ENCODE measurements around the gene RIPK3. TPM values are rescaled to one million over a fixed set of nuclear protein-coding genes. Genes with fewer than 3 reads are reported as not detected.

The RIPK3 gene
- total and polyA plus RNA-seq, 2 of the 8 experiments (the other 6 are each of a cell fraction or from before 2014, with no cell fraction given): 0.24 to 0.39 TPM

DNA sequence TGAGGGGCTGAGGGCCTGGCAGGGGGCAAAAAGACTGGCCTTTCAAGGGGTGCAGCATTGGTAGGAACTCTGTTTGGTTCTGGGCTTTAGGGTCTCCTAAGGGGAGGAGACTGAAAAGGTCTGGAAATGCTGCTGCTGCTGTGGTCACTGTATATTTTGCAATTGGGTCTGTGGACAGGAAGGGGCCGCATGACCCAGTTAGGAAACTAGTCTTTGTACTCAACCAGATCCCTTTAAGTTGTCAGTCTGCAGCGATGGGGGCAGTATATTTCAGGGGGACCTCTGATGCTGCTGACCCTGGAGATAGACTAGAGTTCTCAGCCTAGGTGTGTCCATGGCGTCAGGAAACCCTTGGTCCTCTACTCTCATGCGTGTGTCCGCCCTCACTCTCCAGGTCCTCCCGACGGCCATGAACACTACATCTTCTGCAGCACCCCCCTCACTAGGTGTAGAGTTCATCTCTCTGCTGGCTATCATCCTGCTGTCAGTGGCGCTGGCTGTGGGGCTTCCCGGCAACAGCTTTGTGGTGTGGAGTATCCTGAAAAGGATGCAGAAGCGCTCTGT lies 24.5 kb downstream of the RIPK3 start:
- H3K18ac ChIP-seq (ENCODE audit: extremely low read depth, low read length): no peak overlapping the region
- no peak overlapping the region for H3K27ac ChIP-seq (ENCODE audit: low read depth, low read length)
- no peaks in the 10 kb centered on the region for H3K23me2 ChIP-seq (ENCODE audit: low read depth, low read length)
- H2BK15ac ChIP-seq (ENCODE audit: low read length): no peak overlapping the region
- H3K9me3 ChIP-seq (ENCODE audit: insufficient read depth in 2 of 2, low read depth in 1 of 2, low read length in 1 of 2): no peaks in the 10 kb centered on the region; a peak in 1 of 4 replicates
- H3K4me1 ChIP-seq (replicated peaks in 1 of 4; ENCODE audit: control insufficient read depth in 3 of 4, insufficient read depth in 4 of 4, low read length in 3 of 4): no peaks in the 10 kb centered on the region; a peak in 2 of 7 replicates
- no peak overlapping the region for H2AFZ ChIP-seq (ENCODE audit: low read length)
- H3K4ac ChIP-seq (replicated peaks; ENCODE audit: insufficient read length, low read depth, low read length): no peak overlapping the region
- peak overlapping the region; percentile 17; the same call in 1 of the 2 replicates for H2AK5ac ChIP-seq (ENCODE audit: low read depth, low read length)
- H3K23ac ChIP-seq (ENCODE audit: insufficient read length): no peak overlapping the region
- H3K9ac ChIP-seq (replicated peaks in 1 of 4; ENCODE audit: extremely low read depth in 1 of 4, low read depth in 3 of 4, low read length in 3 of 4): no peak overlapping the region
- CTCF ChIA-PET (ENCODE audit: partially characterized antibody): interaction anchor here (0.6 to 27.8 kb wide), 11 partner anchors 8 to 140 kb away, joined by 3 to 664 read pairs (median 5); partner anchors contain the start of genes ADCY4, CBLN3, CIDEB and DHRS1
- no peak overlapping the region for H3K4me2 ChIP-seq (ENCODE audit: insufficient read depth in 1 of 2, low read depth in 2 of 2, low read length in 2 of 2)
- H4K5ac ChIP-seq (ENCODE audit: insufficient read length, low read depth, low read length): no peak overlapping the region
- peaks cover 0 to 2% of the 10 kb centered on the region in 2 experiments for H4K20me1 ChIP-seq (replicated peaks in 1 of 2; ENCODE audit: control insufficient read depth in 1 of 2, insufficient read depth in 2 of 2, low read length in 2 of 2)
- no peak overlapping the region for H2BK120ac ChIP-seq (replicated peaks; ENCODE audit: low read depth, low read length)
- no peak for TF ChIP-seq RXRA (IDR thresholded peaks at IDR 0.05; ENCODE audit: insufficient read depth, low read depth, low read length)
- TF ChIP-seq RNF2 (IDR thresholded peaks at IDR 0.05; ENCODE audit: borderline replicate concordance, low read depth, low read length, missing control alignments, poor library complexity, severe bottlenecking): no peak
- TF ChIP-seq SIN3A (conservative IDR thresholded peaks at IDR 0.05 in 1 of 2, IDR thresholded peaks at IDR 0.05 in 1 of 2; ENCODE audit: low read depth in 1 of 2, low read length in 2 of 2): no peak
- no peak for TF ChIP-seq EZH2 (IDR thresholded peaks at IDR 0.05; ENCODE audit: low read depth, low read length, severe bottlenecking)
- no peak for TF ChIP-seq BCL11A (IDR thresholded peaks at IDR 0.05; ENCODE audit: low read depth in 2 of 2, low read length in 2 of 2)
- TF ChIP-seq EGR1 (IDR thresholded peaks at IDR 0.05; ENCODE audit: borderline replicate concordance, low read depth, low read length): no peak
- no peak for TF ChIP-seq CTBP2 (IDR thresholded peaks at IDR 0.05; ENCODE audit: borderline replicate concordance, insufficient read depth, insufficient read length, low read length)
- TF ChIP-seq NRF1 (IDR thresholded peaks at IDR 0.05; ENCODE audit: low read depth, low read length): no peak
- TF ChIP-seq BRCA1 (IDR thresholded peaks at IDR 0.05; ENCODE audit: low read depth, low read length): no peak
- WGBS, 2 experiments (ENCODE audit: extremely low coverage in 1 of 2, insufficient coverage in 1 of 2, insufficient read length in 1 of 2, insufficient replicate concordance in 2 of 2, low coverage in 1 of 2, low lambda C conversion rate in 2 of 2, missing lambda C conversion rate in 1 of 2): 93% methylated on average over 10 of the region's 10 CpGs; no CpG with 5 or more reads in 1 of the 2 experiments
- H2BK5ac ChIP-seq (ENCODE audit: low read depth, low read length): no peak overlapping the region
- DNase-seq (ENCODE audit: low read depth in 1 of 2, low spot score in 2 of 2): no peak
- H3K27me3 ChIP-seq (replicated peaks in 1 of 4; ENCODE audit: control insufficient read depth in 3 of 4, extremely low read depth in 1 of 4, insufficient read depth in 3 of 4, low read length in 3 of 4): peaks cover 0 to 40% (median 30%) of the 10 kb centered on the region in 4 experiments; a peak in 6 of 7 replicates
- H3K79me2 ChIP-seq (ENCODE audit: control insufficient read depth in 1 of 2, insufficient read depth in 2 of 2, low read length in 2 of 2): no peaks in the 10 kb centered on the region
- peaks cover 0 to 10% (median 0%) of the 10 kb centered on the region in 4 experiments; a peak in 2 of 8 replicates for H3K36me3 ChIP-seq (ENCODE audit: control insufficient read depth in 2 of 4, insufficient read depth in 4 of 4, low read length in 3 of 4)
- POLR2A ChIA-PET (ENCODE audit: partially characterized antibody): interaction anchor here (1.4 to 1.9 kb wide), 5 partner anchors 15 to 116 kb away, joined by 3 to 5 read pairs (median 4); partner anchors contain the start of genes DHRS1 and NOP9
- H3K56ac ChIP-seq (replicated peaks; ENCODE audit: insufficient read length, low read depth, low read length): no peak overlapping the region
- no peak overlapping the region for H2BK20ac ChIP-seq (ENCODE audit: low read length)
- H2BK12ac ChIP-seq (ENCODE audit: low read depth, low read length): no peak overlapping the region
- H3K4me3 ChIP-seq (ENCODE audit: extremely low read depth in 1 of 4, insufficient read depth in 2 of 4, low read depth in 3 of 4, low read length in 4 of 4): no peak overlapping the region
- no peaks in the 10 kb centered on the region for H3K79me1 ChIP-seq (ENCODE audit: low read depth, low read length)
- no peak overlapping the region; the same call in 1 of the 2 replicates for H4K8ac ChIP-seq (ENCODE audit: extremely low read depth, insufficient read depth, low read length)
- H4K91ac ChIP-seq (replicated peaks; ENCODE audit: insufficient read length, low read length): no peak overlapping the region
- no peak overlapping the region for H3K14ac ChIP-seq (ENCODE audit: insufficient read length)
- no peak for FAIRE-seq
